PC-9 (cell line): ENCODE data around the gene HSPBP1.

Source experiments
- EZH2 ChIP-seq: fragments of 200-600 bp; sonication (generic); IDR thresholded peaks from 2 replicates; pipeline ENCODE4 v1.8.0; 2017; ENCODE audit warnings: antibody characterized with exemption, low read depth
- TF ChIP-seq, protein P1 (sequence below): fragments of 200-600 bp; sonication (generic); conservative IDR thresholded peaks from 2 replicates; pipeline ENCODE4 v1.6.1; 2017; ENCODE audit warnings: mixed run types, antibody characterized with exemption, mild to moderate bottlenecking, moderate library complexity

DNA sequence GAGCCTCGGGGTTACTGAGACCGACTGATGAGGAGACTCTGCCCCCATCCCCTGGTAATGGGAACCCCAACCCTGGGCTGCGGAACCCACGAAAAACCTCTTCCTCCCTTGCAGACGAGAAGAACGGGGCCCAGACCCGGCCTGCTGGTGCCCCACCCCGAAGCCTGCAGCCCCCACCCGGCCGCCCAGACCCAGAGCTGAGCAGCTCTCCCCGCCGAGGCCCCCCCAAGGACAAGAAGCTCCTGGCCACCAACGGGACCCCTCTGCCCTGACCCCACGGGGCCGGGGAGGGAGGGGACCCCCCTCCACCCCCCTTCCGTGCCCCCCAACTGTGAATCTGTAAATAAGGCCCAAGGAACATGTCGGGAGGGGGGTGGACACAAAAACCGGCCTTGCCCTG, 31.9 kb upstream of the HSPBP1 start:
- TF ChIP-seq, protein P1, sequence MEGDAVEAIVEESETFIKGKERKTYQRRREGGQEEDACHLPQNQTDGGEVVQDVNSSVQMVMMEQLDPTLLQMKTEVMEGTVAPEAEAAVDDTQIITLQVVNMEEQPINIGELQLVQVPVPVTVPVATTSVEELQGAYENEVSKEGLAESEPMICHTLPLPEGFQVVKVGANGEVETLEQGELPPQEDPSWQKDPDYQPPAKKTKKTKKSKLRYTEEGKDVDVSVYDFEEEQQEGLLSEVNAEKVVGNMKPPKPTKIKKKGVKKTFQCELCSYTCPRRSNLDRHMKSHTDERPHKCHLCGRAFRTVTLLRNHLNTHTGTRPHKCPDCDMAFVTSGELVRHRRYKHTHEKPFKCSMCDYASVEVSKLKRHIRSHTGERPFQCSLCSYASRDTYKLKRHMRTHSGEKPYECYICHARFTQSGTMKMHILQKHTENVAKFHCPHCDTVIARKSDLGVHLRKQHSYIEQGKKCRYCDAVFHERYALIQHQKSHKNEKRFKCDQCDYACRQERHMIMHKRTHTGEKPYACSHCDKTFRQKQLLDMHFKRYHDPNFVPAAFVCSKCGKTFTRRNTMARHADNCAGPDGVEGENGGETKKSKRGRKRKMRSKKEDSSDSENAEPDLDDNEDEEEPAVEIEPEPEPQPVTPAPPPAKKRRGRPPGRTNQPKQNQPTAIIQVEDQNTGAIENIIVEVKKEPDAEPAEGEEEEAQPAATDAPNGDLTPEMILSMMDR: no peak
- TF ChIP-seq EZH2: no peak
